DMS114 treated with DMSO at 0.1 percent for 48 hours (cell line): ENCODE data around the gene DHRS3.
"Not testable (repeated sequence)": the region's sequence is repeated elsewhere in the genome, so short reads cannot be mapped to it uniquely, and the experiment has no call there.

Experiments
- DNase-seq: peaks from one replicate; lab custom pipeline; 2025; ENCODE audit not compliant: unreplicated experiment; lab: John Stamatoyannopoulos, UW

Gene DHRS3

GRCh38 chr1:12617901-12618660 lies at the start of gene DHRS3:
DHRS3 (minus strand) TSS chr1:12618210; CDS start chr1:12617348, 862 bp downstream.
- peak; percentile 42 for DNase-seq

- no peak for DNase-seq
These were observed 48.2 kb upstream of the DHRS3 start for GRCh38 chr1:12666141-12666735.

GRCh38 chr1:12665511-12665910 lies 47.5 kb upstream of the DHRS3 start:
- DNase-seq = no peak

GRCh38 chr1:12662556-12662955 lies 44.5 kb upstream of the DHRS3 start:
- no peak for DNase-seq

- no peak for DNase-seq
These were observed 43.7 kb upstream of the DHRS3 start for GRCh38 chr1:12661606-12662219.

- DNase-seq = peak; percentile 62
These were observed 40.8 kb upstream of the DHRS3 start for GRCh38 chr1:12658531-12659453.

- DNase-seq = not testable (repeated sequence)
These were observed 40.0 kb upstream of the DHRS3 start for GRCh38 chr1:12657885-12658512.

- no peak for DNase-seq
These were observed 39.3 kb upstream of the DHRS3 start for GRCh38 chr1:12657060-12657884.

GRCh38 chr1:12656575-12656974 lies 38.6 kb upstream of the DHRS3 start:
- no peak for DNase-seq

GRCh38 chr1:12654657-12655056 lies 36.6 kb upstream of the DHRS3 start:
- no peak for DNase-seq

GRCh38 chr1:12654004-12654567 lies 36.1 kb upstream of the DHRS3 start:
- DNase-seq = no peak

- no peak for DNase-seq
These were observed 32.0 kb upstream of the DHRS3 start for GRCh38 chr1:12649971-12650421.

GRCh38 chr1:12648741-12649140 lies 30.7 kb upstream of the DHRS3 start:
- DNase-seq = no peak

GRCh38 chr1:12645401-12645800 lies 27.4 kb upstream of the DHRS3 start:
- not testable (repeated sequence) for DNase-seq

GRCh38 chr1:12644829-12645228 lies 26.8 kb upstream of the DHRS3 start:
- DNase-seq = no peak

- no peak for DNase-seq
These were observed 26.2 kb upstream of the DHRS3 start for GRCh38 chr1:12644237-12644636.

GRCh38 chr1:12643785-12644184 lies 25.8 kb upstream of the DHRS3 start, which contains the start of gene AADACL4:
AADACL4 (plus strand) TSS chr1:12644085; CDS start chr1:12644547, 462 bp downstream.
- DNase-seq = no peak

- DNase-seq = no peak
These were observed 25.1 kb upstream of the DHRS3 start for GRCh38 chr1:12643079-12643478.

GRCh38 chr1:12640958-12641272 lies 22.9 kb upstream of the DHRS3 start:
- no peak for DNase-seq
